GM23338 (cell line): ENCODE measurements around the gene OVAAL. TPM values are rescaled to one million over a fixed set of nuclear protein-coding genes. Genes with fewer than 3 reads are reported as not detected.
A peak's percentile ranks its signal among the peaks of the same experiment; 100 is the strongest.

Experiments used
- ATAC-seq: fragments of 200-7000 bp; cut with Tn5 transposase; 3 replicates; pipeline ENCODE4 v1.9.1; 2020
- DNase-seq: peaks from one replicate; pipeline ENCODE4 v3.0.0-alpha.2; 2015; ENCODE audit warnings: low spot score
- H2AFZ ChIP-seq: fragments of 200-600 bp; sonication (generic); 2 replicates; pipeline ENCODE4 v1.8.0; 2016; ENCODE audit warnings: antibody characterized with exemption, mild to moderate bottlenecking, moderate library complexity
- H3F3A ChIP-seq: fragments of 200-600 bp; sonication (generic); replicated peaks from 2 replicates; pipeline ENCODE4 v1.8.0; 2017; ENCODE audit warnings: antibody characterized with exemption, mixed run types, low read depth
- H3K27ac ChIP-seq: fragments of 200-600 bp; sonication (generic); 2 replicates; pipeline ENCODE4 v1.6.1; 2016; ENCODE audit warnings: low read depth
- H3K27me3 ChIP-seq: fragments of 200-600 bp; sonication (generic); 2 replicates; pipeline ENCODE4 v1.8.0; 2016; ENCODE audit warnings: mild to moderate bottlenecking, mixed run types, moderate library complexity; ENCODE audit not compliant: insufficient read depth
- H3K36me3 ChIP-seq: fragments of 200-600 bp; sonication (generic); 2 replicates; pipeline ENCODE4 v1.8.0; 2016; ENCODE audit warnings: mild to moderate bottlenecking; ENCODE audit not compliant: insufficient read depth
- H3K4me1 ChIP-seq: fragments of 200-600 bp; sonication (generic); 2 replicates; pipeline ENCODE4 v1.8.0; 2016; ENCODE audit warnings: mild to moderate bottlenecking, moderate library complexity; ENCODE audit not compliant: insufficient read depth
- H3K4me2 ChIP-seq: fragments of 200-600 bp; sonication (generic); 2 replicates; pipeline ENCODE4 v1.7.1; 2017; ENCODE audit warnings: mixed run types
- H3K4me3 ChIP-seq: fragments of 200-600 bp; sonication (generic); 2 replicates; pipeline ENCODE4 v1.6.1; 2016; ENCODE audit warnings: mixed run types
- H3K79me2 ChIP-seq: fragments of 200-600 bp; sonication (generic); replicated peaks from 2 replicates; pipeline ENCODE4 v1.8.0; 2017; ENCODE audit warnings: mild to moderate bottlenecking; ENCODE audit not compliant: insufficient read depth
- H3K9me2 ChIP-seq: fragments of 200-600 bp; sonication (generic); 2 replicates; pipeline ENCODE4 v1.8.0; 2017; ENCODE audit not compliant: insufficient read depth
- H4K20me1 ChIP-seq: fragments of 200-600 bp; sonication (generic); replicated peaks from 2 replicates; pipeline ENCODE4 v1.8.0; 2017; ENCODE audit warnings: mild to moderate bottlenecking; ENCODE audit not compliant: insufficient read depth
- H3K27ac Mint-ChIP-seq: 2 replicates; pipeline ENCODE4 v1.8.0; 2020; ENCODE audit warnings: inconsistent platforms, mild to moderate bottlenecking, moderate library complexity, mixed read lengths
- H3K27me3 Mint-ChIP-seq: 3 replicates; pipeline ENCODE4 v1.8.0; 2022; ENCODE audit warnings: low read depth, mild to moderate bottlenecking, moderate library complexity, mixed read lengths, inconsistent platforms; ENCODE audit not compliant: insufficient read depth, poor library complexity
- H3K36me3 Mint-ChIP-seq: 3 replicates; pipeline ENCODE4 v1.8.0; 2021; ENCODE audit warnings: low read depth, mild to moderate bottlenecking, inconsistent platforms, moderate library complexity, mixed read lengths
- H3K4me1 Mint-ChIP-seq: 3 replicates; pipeline ENCODE4 v1.8.0; 2020; ENCODE audit warnings: mild to moderate bottlenecking, inconsistent platforms, mixed read lengths
- H3K4me3 Mint-ChIP-seq: 3 replicates; pipeline ENCODE4 v1.8.0; 2021; ENCODE audit warnings: moderate library complexity, mild to moderate bottlenecking, inconsistent platforms, mixed read lengths
- H3K9me3 Mint-ChIP-seq: 3 replicates; pipeline ENCODE4 v1.8.0; 2020; ENCODE audit warnings: moderate library complexity, mild to moderate bottlenecking, inconsistent platforms, mixed read lengths
- CREB1 ChIP-seq: fragments of 250-450 bp; sonication (Bioruptor Pico); IDR thresholded peaks from 2 replicates; pipeline ENCODE4 v1.5.0; 2020; ENCODE audit warnings: low read depth, mild to moderate bottlenecking, moderate library complexity
- REST ChIP-seq: IDR thresholded peaks from one replicate; pipeline ENCODE4 v1.6.1; 2018; ENCODE audit warnings: antibody characterized with exemption; ENCODE audit not compliant: unreplicated experiment
- ZNF331 ChIP-seq: fragments of 250-450 bp; sonication (Bioruptor Pico); IDR thresholded peaks from 2 replicates; pipeline ENCODE4 v1.5.0; 2020; ENCODE audit warnings: low read depth, mild to moderate bottlenecking, moderate library complexity
- ZNF462 ChIP-seq: fragments of 250-450 bp; sonication (Bioruptor Pico); IDR thresholded peaks from 2 replicates; pipeline ENCODE4 v1.5.0; 2020; ENCODE audit warnings: mild to moderate bottlenecking, moderate library complexity
- polyA plus RNA-seq: library from polyadenylated mRNA; unstranded; fragments of >200 nt; fragmentation: Nextera tagmentation; extraction: Ambion mirVana; gene quantifications from 2 replicates; pipeline ENCODE4 v1.2.1, GENCODE V29; 2016
- total RNA-seq: library from RNA; depleted of rRNA; stranded (reverse); fragments of >200 nt; shearing (Covaris generic); gene quantifications from 2 replicates; pipeline ENCODE4 v1.2.3, GENCODE V29; 2014

OVAAL gene
- total and polyA plus RNA-seq, 2 experiments from 2014 or later, result not detected

GRCh38 chr1:180519846-180520245, 38.9 kb upstream of the OVAAL start (continued):
- TF ChIP-seq ZNF462 (CRISPR knock-in tag), result no peak
- no peak for TF ChIP-seq ZNF331 (CRISPR knock-in tag)
- no peak for TF ChIP-seq REST

GRCh38 chr1:180521474-180522212, 37.1 kb upstream of the OVAAL start:
- Histone ChIP-seq H3K9me2 (peaks cover 9% of the 10 kb centered on the region; the same call in 1 of the 2 replicates), H3K79me2 (no peaks in the 10 kb centered on the region), H3K36me3 (no peaks in the 10 kb centered on the region), H3K4me1 (peaks cover 18% of the 10 kb centered on the region), H4K20me1 (no peaks in the 10 kb centered on the region), H3K4me2 (0 out of 2 replicates have a peak overlapping the region, but pooled peaks have one; percentile 6), H3K27ac (no peak overlapping the region), H3K27me3 (no peaks in the 10 kb centered on the region), H2AFZ (no peak overlapping the region), H3F3A (no peaks in the 10 kb centered on the region), H3K4me3 (no peak overlapping the region)
- no peak overlapping the region for H3K4me3 Mint-ChIP-seq
- H3K36me3 Mint-ChIP-seq, result no peaks in the 10 kb centered on the region; the same call in 2 of the 3 replicates
- peaks cover 31% of the 10 kb centered on the region for H3K4me1 Mint-ChIP-seq
- peaks cover 2% of the 10 kb centered on the region for H3K27me3 Mint-ChIP-seq
- H3K9me3 Mint-ChIP-seq, result no peaks in the 10 kb centered on the region
- H3K27ac Mint-ChIP-seq, result peak overlapping the region; percentile 54
- DNase-seq, result peak; percentile 49
- peak; percentile 35; the same call in 1 of the 3 replicates for ATAC-seq
- TF ChIP-seq ZNF462 (CRISPR knock-in tag) (no peak), CREB1 (CRISPR knock-in tag) (no peak)
